Loucy (cell line): ENCODE data around the gene CDK4.
"Not testable (repeated sequence)": the region's sequence is repeated elsewhere in the genome, so short reads cannot be mapped to it uniquely, and the experiment has no call there.

ENCODE experiments used
- CTCF ChIP-seq: fragments of 200-600 bp; sonication (generic); conservative IDR thresholded peaks from 2 replicates; pipeline ENCODE4 v1.5.1; 2014; ENCODE audit warnings: mild to moderate bottlenecking, antibody characterized with exemption, low read length
- EZH2phosphoT487 ChIP-seq: fragments of 200-600 bp; IDR thresholded peaks from 2 replicates; pipeline ENCODE4 v1.6.1; 2018; ENCODE audit warnings: antibody characterized with exemption, mild to moderate bottlenecking, moderate library complexity, borderline replicate concordance

GRCh38 chr12:57774634-57775033 lies 22.5 kb upstream of the CDK4 start:
- TF ChIP-seq CTCF, EZH2phosphoT487: not testable (repeated sequence)
